HG03432 (cell line): ENCODE measurements around the gene SH3RF2.
"Not testable (repeated sequence)": the region's sequence is repeated elsewhere in the genome, so short reads cannot be mapped to it uniquely, and the experiment has no call there.

Source experiments
- ATAC-seq: cut with Tn5 transposase; IDR thresholded peaks from one replicate; pipeline ENCODE4 v1.9.1; 2021; ENCODE audit warnings: mild to moderate bottlenecking, moderate library complexity; ENCODE audit not compliant: unreplicated experiment

SH3RF2 gene

GRCh38 chr5:145948047-145948446 is 11.7 kb downstream of the SH3RF2 start:
- no peak for ATAC-seq

DNA sequence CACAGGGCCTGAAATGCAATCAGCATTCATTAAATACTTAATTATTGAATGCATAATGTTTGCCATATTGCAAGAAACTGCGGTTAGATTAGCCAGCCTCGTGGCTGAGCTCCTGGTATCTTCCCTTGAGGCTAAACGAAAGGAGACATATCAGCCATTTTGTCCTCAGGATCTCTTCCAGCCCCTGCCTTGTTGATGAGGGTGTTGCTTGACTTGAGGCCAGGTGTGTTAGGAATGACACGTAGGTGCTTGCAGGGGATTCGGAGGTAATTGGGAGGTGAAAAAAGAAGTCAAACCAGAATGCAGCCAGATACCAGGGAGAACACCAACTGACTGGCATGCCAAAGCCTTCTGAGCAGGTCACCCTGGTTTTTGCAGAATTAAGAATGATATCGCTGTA is 12.5 kb downstream of the SH3RF2 start:
- ATAC-seq: no peak

- no peak for ATAC-seq
These were observed 13.1 kb downstream of the SH3RF2 start for GRCh38 chr5:145949474-145949873.

GRCh38 chr5:145951071-145951470 is 14.7 kb downstream of the SH3RF2 start:
- ATAC-seq: no peak

GRCh38 chr5:145953202-145953601 is 16.8 kb downstream of the SH3RF2 start:
- no peak for ATAC-seq

- not testable (repeated sequence) for ATAC-seq
These were observed 17.8 kb downstream of the SH3RF2 start for GRCh38 chr5:145954140-145954539.

GRCh38 chr5:145957388-145957787 is 21.0 kb downstream of the SH3RF2 start:
- ATAC-seq: no peak

GRCh38 chr5:145958436-145958835 is 22.1 kb downstream of the SH3RF2 start:
- ATAC-seq: no peak

DNA sequence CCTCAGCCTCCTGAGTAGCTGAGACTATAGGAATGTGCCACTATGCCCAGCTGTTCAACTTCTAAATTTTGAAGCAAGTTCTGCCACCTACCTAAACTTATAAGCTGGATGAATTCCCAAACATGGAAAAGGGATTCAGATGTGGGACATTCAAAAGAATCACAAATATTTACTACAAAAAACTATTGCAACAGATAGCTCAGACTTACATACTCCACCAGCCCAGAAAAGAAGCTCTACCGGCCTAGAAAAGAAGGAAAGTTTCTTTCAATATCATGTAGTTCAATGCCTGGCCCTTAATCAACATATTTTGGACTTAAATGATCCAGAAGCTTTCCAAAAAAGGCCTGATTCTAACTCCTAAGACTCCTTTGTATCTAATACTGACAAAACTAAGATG is 23.8 kb downstream of the SH3RF2 start:
- no peak for ATAC-seq

DNA sequence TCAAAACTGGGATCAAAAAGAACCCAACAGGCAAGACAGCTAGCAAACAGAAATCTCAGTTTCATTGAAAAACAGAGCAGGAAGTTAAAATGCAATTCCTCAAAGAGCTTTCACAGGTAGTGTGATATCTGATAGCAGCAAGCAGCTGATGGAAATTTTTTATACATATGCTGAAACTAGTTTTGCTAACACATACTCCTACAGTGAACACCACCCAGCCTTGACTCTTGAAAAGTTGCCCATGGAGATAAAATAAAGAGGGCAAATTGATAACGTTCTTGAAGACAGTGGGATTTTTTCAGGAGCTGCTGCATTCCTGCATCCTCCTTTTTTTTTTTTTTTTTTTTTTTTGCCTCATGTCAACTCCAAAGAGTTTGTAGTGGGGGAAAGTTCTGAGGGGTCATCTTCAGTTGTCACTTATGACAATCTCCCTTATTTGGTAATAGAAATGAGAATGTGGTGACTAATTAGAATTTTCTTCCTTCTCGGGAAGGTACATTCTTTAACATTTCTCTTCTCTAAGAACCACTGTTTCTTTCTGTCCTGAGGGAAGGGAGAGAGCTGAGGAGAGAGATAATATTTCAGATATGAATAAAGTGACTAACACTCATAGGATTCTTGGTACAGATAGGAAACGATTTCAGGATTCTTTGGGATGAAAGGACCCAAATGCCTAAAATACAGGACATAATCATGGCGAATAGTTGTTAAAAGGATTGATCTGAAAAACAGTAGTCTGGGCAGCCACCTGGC is 24.6 kb downstream of the SH3RF2 start:
- no peak for ATAC-seq

- ATAC-seq: no peak
These were observed 25.6 kb downstream of the SH3RF2 start for GRCh38 chr5:145962001-145962400.

- not testable (repeated sequence) for ATAC-seq
These were observed 27.6 kb downstream of the SH3RF2 start for GRCh38 chr5:145964008-145964407.

DNA sequence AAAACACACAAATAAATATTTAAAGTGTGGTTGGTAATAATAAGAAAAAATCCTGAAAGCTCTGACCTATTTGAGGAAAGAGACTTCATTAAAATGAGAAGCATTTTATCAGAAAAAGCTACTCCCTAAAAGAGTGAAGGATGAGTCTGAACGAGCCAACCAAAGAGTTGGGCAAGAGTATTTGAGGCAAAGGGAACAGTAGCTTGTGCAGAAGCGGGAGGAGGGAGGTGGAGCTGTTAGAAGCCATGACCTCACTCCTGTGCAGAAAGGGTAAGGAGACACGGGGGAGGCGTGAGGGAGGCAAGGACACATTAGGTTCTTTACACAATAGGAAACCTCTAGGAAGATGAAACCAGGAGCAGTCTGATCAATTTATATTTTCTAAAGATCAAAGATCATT is 29.4 kb downstream of the SH3RF2 start:
- ATAC-seq: no peak

GRCh38 chr5:145967296-145967695 is 30.9 kb downstream of the SH3RF2 start:
- no peak for ATAC-seq

DNA sequence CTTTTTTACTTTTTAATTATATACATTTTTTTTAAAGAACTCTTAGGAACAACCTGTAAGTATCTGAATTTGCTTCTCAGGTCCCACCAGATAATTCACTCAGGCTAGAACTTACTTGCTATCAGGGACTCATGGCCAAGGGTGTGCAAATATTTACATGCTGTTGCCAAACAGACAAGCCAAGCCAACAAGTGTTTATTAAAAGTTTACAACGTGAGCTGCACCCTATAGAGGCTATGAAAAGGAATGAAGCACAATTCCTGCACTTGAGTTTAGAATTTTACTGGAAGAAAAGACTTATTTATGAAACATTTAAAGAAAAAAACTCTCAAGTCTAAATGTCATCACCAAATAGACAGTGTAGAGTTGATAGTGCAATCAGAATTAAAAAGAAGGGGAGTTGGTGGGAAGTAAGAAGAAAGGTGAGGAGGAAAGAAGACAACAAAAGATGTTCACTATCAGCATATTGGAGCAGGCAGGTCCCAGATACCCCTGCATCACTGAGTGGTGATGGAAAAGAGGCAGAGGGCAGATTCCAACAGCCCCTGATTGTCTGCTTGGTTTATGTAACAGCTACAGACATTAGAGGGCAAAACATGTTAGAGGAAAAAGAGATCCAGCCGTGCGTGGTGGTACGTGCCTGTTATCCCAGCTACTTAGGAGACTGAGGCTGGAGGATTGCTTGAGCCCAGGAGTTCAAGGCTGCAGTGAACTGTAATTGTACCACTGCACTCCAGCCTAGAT is 32.8 kb downstream of the SH3RF2 start:
- no peak for ATAC-seq

GRCh38 chr5:145969714-145970092 is 33.3 kb downstream of the SH3RF2 start:
- ATAC-seq: no peak

- no peak for ATAC-seq
These were observed 34.7 kb downstream of the SH3RF2 start for GRCh38 chr5:145971108-145971507.

DNA sequence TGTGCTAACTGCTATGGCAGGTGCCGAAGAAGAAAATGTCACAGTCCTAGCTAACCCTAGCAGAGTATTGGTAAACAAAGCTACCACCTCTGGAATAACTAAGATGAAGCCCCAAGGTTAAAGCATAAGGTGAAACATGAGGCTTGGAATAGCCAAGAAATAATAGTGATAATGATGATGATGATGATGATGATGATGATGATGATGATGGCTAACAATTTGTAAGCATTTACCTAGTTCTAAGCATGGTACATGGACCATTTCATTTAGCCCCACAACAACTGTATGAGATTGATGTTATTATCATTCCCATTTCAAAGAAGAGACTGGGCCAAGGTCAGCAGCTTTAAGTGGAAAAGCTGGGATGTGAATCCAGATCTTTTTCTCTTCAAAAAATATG is 35.3 kb downstream of the SH3RF2 start:
- no peak for ATAC-seq

GRCh38 chr5:145975001-145975360 is 38.6 kb downstream of the SH3RF2 start:
- ATAC-seq: no peak

GRCh38 chr5:145975361-145976066 is 39.1 kb downstream of the SH3RF2 start:
- ATAC-seq: peak; percentile 50

DNA sequence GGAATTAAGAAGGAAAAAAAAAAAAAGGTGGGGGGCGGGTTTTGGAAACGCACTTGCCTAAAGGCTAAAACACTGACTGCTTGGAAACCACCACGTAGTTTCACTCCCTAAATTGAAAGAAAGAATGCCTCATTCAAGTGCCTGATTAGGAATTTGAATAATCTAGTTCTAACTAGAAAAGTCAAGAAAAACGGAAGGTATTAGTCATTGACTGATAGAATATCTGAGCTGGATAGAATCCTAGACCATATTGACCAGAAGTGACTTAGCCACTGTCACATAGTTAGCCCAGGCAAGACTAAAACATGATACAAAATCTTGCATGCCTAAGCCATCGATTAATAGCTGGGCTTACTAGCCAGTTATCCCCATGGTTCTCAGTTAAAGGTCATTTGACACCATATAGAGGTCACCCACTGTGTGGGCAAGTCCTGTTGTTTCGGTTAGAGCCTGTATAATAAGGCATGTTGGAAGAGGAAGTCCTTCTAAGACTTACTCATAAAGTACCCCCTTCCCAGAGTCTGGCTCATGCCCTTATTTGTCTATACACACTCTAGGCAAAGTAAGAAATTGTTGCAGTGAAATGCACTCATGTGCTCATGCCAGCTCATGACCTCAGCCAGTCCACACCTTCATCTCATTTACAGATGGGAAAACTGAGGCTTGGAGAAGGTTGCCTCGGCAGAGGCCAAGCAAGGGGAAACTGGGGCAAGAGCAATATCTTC is 40.2 kb downstream of the SH3RF2 start:
- ATAC-seq: peak; percentile 82
